Measurements from ENCODE around the gene GLIS1. TPM values are rescaled to one million over a fixed set of nuclear protein-coding genes. Genes with fewer than 3 reads are reported as not detected.

GLIS1 gene
- total RNA-seq, 2 donors from 2014 or later, result 0.20 to 0.22 TPM

DNA sequence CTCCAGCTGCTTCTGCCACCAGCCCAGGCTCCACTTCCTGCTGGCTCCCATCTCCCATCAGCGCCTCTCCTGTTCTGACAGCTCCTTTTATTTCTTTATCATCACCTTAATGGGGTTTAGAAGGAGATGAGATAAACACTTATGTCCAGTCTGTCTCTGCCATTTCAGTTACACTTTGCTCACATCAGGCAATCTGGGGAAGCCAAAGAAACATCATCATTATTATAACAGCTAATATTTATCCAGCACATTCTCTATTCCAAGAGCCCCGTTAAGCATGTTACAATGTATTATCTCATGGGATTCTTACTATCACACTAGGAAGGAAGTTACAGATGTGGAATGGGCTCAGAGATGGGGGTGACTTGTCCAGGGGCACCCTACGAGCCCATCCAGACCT, 248.6 kb downstream of the GLIS1 start:
- Histone ChIP-seq H3K9me3 (peaks cover 0 to 11% of the 10 kb centered on the region in 2 donors), H3K4me1 (no peaks in the 10 kb centered on the region), H3K36me3 (no peaks in the 10 kb centered on the region), H3K4me3 (no peak overlapping the region), H3K27ac (no peak overlapping the region), H3K27me3 (no peaks in the 10 kb centered on the region)
- TF ChIP-seq, protein P1, sequence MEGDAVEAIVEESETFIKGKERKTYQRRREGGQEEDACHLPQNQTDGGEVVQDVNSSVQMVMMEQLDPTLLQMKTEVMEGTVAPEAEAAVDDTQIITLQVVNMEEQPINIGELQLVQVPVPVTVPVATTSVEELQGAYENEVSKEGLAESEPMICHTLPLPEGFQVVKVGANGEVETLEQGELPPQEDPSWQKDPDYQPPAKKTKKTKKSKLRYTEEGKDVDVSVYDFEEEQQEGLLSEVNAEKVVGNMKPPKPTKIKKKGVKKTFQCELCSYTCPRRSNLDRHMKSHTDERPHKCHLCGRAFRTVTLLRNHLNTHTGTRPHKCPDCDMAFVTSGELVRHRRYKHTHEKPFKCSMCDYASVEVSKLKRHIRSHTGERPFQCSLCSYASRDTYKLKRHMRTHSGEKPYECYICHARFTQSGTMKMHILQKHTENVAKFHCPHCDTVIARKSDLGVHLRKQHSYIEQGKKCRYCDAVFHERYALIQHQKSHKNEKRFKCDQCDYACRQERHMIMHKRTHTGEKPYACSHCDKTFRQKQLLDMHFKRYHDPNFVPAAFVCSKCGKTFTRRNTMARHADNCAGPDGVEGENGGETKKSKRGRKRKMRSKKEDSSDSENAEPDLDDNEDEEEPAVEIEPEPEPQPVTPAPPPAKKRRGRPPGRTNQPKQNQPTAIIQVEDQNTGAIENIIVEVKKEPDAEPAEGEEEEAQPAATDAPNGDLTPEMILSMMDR (IDR thresholded peaks at IDR 0.05), result no peak
- no peak for DNase-seq (ENCODE audit: low spot score)

DNA sequence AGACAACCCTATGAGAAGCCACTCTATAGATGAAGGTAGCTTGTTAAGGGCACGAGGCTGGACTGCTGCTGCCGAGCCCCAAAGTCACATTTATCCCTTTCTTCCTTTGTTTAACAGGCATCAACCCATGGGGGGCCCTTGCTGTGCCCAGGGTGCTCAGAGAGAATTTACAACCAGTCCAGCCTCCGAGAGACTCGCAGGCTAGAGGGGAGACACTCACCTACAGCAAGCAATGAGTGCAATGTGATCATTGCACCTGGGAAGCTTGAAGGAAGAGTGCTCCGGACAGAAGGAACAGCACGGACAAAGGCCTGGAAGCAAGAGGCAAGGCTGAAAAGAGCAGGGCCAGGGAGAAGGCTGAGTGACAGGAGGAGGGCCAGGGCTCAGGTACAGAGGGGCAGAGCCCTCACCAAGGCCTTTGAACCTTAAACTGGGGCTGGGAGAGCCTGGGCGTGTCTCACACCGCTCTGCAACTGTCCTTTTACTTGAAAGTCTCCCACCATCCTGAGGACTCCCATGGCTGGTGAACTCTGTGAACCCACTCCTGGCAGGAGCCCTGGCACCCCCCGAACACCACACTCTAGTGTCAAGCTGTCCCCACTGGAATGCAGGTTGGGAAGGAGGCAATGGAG, 252.5 kb downstream of the GLIS1 start:
- no peak for DNase-seq (ENCODE audit: low spot score)
- Histone ChIP-seq H3K4me1 (no peaks in the 10 kb centered on the region), H3K27me3 (no peaks in the 10 kb centered on the region), H3K9me3 (peaks cover 0 to 11% of the 10 kb centered on the region in 2 donors), H3K36me3 (no peaks in the 10 kb centered on the region), H3K27ac (no peak overlapping the region), H3K4me3 (no peak overlapping the region)
- TF ChIP-seq, protein P1 (IDR thresholded peaks at IDR 0.05), result no peak

DNA sequence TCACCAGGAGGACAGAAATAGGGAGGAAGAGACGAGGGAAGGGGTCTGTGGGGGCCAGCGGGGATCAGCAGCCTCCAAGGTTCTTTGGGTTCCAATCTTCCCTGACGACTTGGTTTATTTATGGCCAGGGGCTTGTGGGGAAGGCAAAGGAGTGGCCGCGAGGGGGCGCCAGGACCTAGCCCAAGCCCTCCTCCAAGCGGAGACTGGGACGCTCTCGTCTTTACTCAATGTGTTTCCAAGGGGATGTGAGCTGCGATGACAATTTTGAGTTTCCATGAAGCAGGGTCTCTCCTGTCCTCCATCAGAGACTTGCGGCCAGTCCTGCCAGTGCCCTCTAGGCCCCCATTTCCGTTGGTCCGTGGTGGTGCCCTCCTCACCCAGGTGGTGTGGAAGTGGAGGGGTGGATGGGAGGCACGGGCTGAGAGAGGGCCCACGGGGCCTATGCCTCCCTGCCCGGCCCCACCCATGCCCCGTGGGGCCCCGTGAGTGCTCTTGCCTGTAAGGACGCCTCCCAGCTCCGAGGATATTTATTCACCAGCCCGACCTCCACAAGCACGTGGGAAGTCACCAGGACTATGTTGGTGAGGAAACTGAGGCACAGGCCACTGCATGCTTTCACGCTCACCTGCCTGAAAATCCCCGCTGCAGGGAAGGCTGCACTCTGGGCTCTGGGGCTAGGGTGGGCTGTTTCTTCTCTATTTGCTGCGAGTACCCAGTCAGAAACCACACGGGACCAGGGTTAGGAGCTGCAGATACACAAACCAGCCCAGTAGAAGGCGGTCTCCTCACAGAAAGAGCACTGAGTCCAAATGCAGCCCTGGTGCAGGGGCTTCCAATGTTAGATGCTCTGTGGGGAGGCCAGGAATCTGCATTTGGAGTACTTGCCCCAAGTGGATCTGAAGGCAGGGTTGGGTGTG, 253.2 kb downstream of the GLIS1 start:
- H3K27me3 ChIP-seq, result no peaks in the 10 kb centered on the region
- H3K27ac ChIP-seq, result no peak overlapping the region
- TF ChIP-seq, protein P1 (IDR thresholded peaks at IDR 0.05), result peak; percentile 70 to 90
- DNase-seq (ENCODE audit: low spot score), result peak; percentile 79
- H3K4me3 ChIP-seq, result no peak overlapping the region
- no peaks in the 10 kb centered on the region for H3K36me3 ChIP-seq
- H3K9me3 ChIP-seq, result peaks cover 0 to 11% of the 10 kb centered on the region in 2 donors
- H3K4me1 ChIP-seq, result no peaks in the 10 kb centered on the region

DNA sequence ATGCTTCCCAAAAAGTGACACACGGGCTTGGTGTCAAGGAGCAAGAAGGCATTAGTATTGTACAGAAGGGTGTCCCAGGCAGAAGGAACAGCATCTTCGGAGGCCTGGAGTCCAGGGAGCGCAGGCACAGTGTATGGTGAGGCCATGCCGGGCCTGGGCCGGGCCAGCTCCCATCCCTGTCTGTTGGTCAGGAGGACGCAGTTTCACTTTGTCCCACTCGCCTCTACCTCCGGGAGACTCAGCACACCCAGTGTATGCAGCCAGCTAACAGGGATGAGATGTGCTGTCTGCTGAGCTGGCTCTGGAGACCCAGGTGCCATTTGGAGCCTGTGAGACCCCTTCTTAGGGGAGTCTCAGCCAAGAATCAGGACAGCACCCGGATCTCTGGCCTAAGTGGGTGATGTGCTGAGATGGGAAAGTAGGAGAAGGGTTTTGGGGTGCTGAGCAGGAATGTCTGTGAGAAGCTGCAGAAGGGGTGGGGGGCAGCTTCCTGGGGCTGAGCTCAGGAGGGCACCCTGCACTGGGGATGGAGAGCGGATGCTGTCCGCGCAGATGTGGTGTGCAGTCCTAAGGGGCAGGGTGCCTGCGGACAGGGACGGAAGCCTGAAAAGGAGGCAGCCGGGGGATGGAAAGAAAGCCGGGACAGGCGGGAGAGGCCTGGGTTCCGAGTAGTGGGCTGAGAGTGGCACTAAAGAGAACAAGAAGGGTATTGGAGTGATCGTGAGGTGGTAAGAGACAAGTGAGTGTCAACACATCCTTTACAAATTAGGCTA, 254.1 kb downstream of the GLIS1 start:
- Histone ChIP-seq H3K27me3 (no peaks in the 10 kb centered on the region), H3K36me3 (no peaks in the 10 kb centered on the region), H3K9me3 (peaks cover 0 to 8% of the 10 kb centered on the region in 2 donors), H3K4me1 (no peaks in the 10 kb centered on the region), H3K27ac (no peak overlapping the region), H3K4me3 (no peak overlapping the region)
- no peak for DNase-seq (ENCODE audit: low spot score)
- TF ChIP-seq, protein P1 (IDR thresholded peaks at IDR 0.05), result no peak

DNA sequence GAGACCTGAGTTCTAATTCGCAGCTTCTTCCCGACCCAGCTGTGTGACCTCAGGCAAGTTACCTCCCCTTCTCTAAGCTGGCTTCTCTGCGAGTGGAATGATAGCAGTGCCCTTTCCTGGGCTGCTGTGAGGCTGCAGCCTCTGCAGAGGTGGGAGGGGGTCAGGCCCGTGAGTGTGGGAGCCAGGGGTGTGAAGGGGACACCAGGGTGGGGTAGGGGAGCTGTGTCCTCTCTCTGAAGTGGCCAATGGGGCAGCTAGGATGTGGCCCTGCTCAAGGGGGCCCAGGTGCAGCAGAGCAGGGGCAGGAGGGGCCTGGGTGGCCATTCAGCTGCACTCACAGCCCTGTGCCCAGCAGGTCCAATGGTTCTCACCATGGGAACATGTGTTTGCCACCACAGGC, 255.3 kb downstream of the GLIS1 start:
- Histone ChIP-seq H3K9me3 (no peaks in the 10 kb centered on the region), H3K4me3 (no peak overlapping the region), H3K4me1 (no peaks in the 10 kb centered on the region), H3K36me3 (no peaks in the 10 kb centered on the region), H3K27ac (no peak overlapping the region), H3K27me3 (no peaks in the 10 kb centered on the region)
- no peak for DNase-seq (ENCODE audit: low spot score)
- TF ChIP-seq, protein P1 (IDR thresholded peaks at IDR 0.05), result no peak
